ENCODE data around the gene PARL.

Gene PARL

GRCh38 chr3:183854318-183855035 is 30.2 kb downstream of the PARL start:
- DNase-seq (ENCODE audit: low spot score), result no peak

- DNase-seq (ENCODE audit: low spot score), result no peak
Observed at GRCh38 chr3:183845608-183846288, 38.9 kb downstream of the PARL start.

GRCh38 chr3:183845090-183845489 is 39.6 kb downstream of the PARL start:
- DNase-seq (ENCODE audit: low spot score), result no peak

- DNase-seq (ENCODE audit: low spot score), result peak; percentile 49
Observed at GRCh38 chr3:183844606-183845005, 40.1 kb downstream of the PARL start.

- no peak for DNase-seq (ENCODE audit: low spot score)
Observed at GRCh38 chr3:183839751-183840150, 44.9 kb downstream of the PARL start.

- no peak for DNase-seq (ENCODE audit: low spot score)
Observed at GRCh38 chr3:183837894-183838293, 46.8 kb downstream of the PARL start.

- no peak for DNase-seq (ENCODE audit: low spot score)
Observed at GRCh38 chr3:183837390-183837789, 47.3 kb downstream of the PARL start.

GRCh38 chr3:183833516-183833915 is 51.2 kb downstream of the PARL start:
- DNase-seq (ENCODE audit: low spot score), result no peak

- no peak for DNase-seq (ENCODE audit: low spot score)
Observed at GRCh38 chr3:183830187-183830586, 54.5 kb downstream of the PARL start.

GRCh38 chr3:183829466-183829865 is 55.2 kb downstream of the PARL start:
- no peak for DNase-seq (ENCODE audit: low spot score)

- DNase-seq (ENCODE audit: low spot score), result no peak
Observed at GRCh38 chr3:183828538-183828870, 56.2 kb downstream of the PARL start.

- DNase-seq (ENCODE audit: low spot score), result no peak
Observed at GRCh38 chr3:183827809-183828537, 56.7 kb downstream of the PARL start.

- no peak for DNase-seq (ENCODE audit: low spot score)
Observed at GRCh38 chr3:183826448-183827250, 58.0 kb downstream of the PARL start.

GRCh38 chr3:183825456-183826161 is 59.1 kb downstream of the PARL start, which contains the start of gene MAP6D1:
MAP6D1 (minus strand) TSS chr3:183825577; CDS start chr3:183825547, 30 bp downstream.
- DNase-seq (ENCODE audit: low spot score), result peak; percentile 84

- peak; percentile 66 for DNase-seq (ENCODE audit: low spot score)
Observed at GRCh38 chr3:183824761-183825455, 59.8 kb downstream of the PARL start.

- no peak for DNase-seq (ENCODE audit: low spot score)
Observed at GRCh38 chr3:183823963-183824362, 60.7 kb downstream of the PARL start.

GRCh38 chr3:183822631-183823030 is 62.0 kb downstream of the PARL start:
- DNase-seq (ENCODE audit: low spot score), result no peak

- DNase-seq (ENCODE audit: low spot score), result no peak
Observed at GRCh38 chr3:183819831-183820230, 64.8 kb downstream of the PARL start.

GRCh38 chr3:183818706-183819624 is 65.7 kb downstream of the PARL start:
- no peak for DNase-seq (ENCODE audit: low spot score)
